NCI-H2081 treated with DMSO at 0.1 percent for 48 hours (cell line): Measurements from ENCODE around the gene UTS2.

ENCODE experiments used
- DNase-seq: peaks from one replicate; lab custom pipeline; 2025; lab: John Stamatoyannopoulos, UW

Gene UTS2

DNA sequence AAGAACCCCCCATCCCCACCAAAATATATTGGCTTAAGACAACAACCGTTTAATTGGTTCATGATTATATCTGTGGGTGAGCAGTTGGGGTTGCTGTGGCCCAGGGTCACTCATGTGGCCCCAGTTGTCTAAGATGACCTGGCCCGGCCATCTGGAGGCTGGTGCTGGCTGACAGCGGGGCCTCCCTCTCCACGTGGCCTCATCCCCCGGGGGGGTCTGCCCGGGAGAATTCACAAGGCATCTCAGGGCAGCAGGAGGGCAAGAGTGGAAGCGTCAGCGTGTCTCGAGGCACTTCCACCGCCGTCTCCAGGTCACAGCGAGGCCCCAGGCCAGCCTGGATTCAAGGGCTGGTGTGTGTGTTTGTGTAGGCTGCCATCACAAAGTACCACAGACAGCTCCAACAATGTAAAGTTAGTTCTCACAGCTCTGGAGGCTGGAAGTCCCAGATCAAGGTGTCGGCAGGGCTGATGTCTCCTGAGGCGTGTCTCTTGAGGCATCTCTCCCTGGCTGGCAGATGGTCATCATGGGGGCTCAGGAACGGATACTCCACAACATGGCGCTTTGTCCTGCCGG, 11.0 kb upstream of the UTS2 start:
- DNase-seq = no peak

DNA sequence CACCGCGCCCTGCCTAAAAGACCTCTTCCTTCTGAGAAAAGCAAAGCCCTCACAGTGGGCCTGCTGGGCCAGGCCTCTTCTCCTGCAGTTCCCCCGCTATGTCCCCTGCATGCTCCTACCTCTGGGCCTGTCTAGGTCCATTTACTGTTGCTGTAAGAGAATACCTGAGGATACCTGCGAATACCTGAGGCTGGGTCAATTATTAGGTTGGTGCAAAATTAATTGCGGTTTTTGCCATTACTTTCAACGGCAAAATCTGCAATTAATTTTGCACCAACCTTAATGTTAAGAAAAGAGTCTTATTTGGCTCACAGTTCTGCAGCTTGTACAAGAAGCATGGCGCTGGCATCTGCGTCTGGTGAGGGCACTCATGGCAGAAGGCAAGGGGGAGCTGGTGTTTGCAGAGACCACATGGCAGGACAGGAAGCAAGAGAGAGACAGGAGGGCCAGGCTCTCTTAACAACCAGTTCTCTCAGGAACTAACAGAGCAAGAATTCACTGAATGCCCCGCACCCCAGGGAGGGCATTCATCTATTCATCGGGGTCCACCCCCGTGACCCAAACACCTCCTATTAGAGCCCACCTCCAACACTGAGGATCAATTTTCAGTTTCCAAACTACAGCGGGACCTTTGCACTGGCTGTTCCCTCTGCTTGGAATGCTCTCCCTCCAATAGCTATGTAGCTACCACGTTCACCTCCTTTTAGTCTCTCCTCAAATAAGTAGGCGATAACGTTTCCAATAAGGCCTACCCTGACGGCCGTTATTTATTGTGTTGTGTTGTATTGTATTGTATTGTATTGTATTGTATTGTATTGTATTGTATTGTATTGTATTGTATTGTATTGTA, 9.6 kb upstream of the UTS2 start:
- no peak for DNase-seq

DNA sequence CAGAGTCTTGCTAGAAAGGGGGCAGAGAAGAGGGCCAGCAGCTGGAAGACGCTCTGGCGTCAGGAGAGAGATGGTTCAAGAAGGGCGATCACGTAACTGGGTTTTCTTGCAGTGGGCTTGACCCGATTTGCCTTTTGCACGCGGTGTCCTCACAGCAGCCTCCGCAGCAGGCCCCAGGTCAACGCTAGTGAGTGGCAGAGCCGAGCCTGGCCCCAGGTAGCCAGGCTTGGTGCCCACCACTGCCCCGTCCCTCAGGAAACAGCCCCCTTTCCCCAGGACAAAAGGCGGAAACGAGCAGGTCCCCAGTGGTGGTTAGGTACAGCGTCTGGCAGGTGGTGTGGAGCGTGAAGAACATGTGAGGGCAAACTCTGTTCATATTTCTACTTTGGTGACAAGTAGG, 8.6 kb upstream of the UTS2 start:
- no peak for DNase-seq

DNA sequence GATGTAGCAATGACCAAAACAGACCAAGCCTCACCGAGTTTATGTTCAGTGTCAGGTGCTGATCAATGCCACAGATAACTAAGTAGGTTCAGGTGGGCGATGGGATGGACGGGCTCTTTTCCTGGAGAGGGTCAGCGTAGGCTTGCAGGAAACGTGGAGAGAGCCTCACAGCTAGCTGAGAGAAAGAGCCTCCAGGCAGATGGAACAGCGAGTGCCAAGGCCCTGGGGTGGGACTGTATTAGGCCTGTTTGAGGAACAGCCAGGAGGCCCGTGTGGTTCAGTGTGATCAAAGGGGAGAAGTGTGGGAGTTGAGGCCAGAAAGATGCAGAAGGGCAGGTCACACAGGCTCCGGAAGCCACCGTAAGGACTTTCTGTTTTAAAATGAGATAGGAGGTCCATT, 7.3 kb upstream of the UTS2 start:
- DNase-seq = no peak

DNA sequence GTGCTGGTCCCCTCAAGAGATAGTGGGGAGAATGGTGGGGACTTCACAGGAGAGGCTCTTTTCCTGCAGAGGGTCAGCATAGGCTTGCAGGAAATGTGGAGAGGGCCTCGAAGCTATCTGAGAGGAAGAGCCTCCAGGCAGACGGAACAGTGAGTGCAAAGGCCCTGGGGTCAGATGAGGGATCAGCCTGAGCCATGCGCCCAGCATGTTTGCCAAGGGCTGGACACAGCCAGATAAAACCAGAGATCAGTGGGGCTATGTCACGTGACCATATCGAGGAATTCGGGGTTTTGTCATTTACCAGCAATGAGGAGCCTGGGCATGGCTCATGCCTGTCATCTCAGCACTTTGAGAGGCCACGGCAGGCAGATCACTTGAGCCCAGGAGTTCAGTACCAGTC, 6.5 kb upstream of the UTS2 start:
- no peak for DNase-seq

DNA sequence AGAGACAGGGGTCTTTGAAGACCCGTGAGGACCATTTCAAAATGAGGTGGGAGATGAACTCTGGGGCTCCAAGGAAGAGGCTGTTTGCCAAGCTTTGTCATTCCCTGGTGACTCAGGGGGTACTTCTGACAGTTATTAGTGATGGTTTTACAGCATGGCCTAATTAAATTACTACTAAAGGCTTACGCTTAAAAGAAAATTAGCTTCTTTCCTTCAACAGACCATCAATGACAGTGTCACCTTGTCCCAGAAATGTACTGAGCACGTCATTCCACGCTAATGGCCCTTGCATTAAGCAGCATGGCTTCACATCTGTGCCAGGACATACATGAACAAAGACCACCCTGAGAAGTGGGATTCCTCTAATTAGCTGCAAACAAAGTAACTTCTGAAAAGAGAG, 5.1 kb upstream of the UTS2 start:
- no peak for DNase-seq

DNA sequence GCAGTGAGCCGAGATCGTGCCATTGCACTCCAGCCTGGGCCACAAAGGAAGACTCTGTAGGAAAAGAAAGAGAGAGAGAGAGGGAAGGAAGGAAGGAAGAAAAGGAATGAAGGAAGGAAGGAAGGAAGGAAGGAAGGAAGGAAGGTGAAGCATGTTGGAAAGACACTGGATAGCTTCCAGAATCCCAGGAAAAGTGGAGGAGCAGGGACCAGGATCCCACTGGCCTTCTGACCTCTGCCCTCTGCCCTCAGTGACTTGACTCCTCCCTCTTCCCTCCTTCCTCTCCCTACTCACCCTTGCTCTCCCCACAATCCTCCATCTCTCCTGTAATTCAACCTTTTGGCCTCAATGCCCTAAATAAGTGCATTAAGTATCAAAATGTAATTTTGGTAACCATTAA, 4.1 kb upstream of the UTS2 start:
- DNase-seq = no peak

DNA sequence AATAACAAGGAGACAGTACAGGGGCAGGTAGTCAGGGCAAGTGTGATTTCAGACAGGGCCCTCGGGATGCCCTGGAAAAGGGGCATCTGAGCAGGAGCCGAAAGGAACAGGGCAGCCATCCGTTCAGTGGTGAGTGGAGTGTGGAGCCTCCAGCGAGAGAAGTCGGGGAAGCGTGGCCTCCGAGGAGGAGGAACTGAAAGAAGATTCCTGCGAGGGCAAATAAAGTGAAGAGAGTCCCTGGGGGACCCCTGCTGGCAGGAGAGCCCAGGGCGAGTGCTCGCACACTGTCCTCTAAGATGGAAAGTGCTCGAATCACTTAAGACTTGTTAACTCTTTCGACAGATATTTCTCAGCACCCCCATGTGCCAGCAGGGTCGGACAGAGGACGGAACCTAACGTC, 3.5 kb upstream of the UTS2 start:
- DNase-seq = no peak

DNA sequence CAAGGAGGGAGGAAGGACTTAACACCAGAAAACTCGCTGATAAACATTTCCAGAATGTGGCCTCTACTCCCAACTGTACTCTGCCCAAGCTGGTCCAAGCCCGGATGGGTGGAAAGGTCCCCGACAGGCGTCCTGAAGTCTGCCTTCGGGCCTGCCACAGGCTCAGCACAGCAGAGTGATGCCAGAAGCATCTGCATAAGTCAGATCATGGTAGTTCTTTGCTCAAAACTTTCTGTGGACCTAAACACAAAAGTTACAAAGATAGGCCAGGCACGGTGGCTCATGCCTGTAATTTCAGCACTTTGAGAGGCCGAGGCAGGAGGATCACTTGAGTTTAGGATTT, 790 bp upstream of the UTS2 start:
- no peak for DNase-seq

DNA sequence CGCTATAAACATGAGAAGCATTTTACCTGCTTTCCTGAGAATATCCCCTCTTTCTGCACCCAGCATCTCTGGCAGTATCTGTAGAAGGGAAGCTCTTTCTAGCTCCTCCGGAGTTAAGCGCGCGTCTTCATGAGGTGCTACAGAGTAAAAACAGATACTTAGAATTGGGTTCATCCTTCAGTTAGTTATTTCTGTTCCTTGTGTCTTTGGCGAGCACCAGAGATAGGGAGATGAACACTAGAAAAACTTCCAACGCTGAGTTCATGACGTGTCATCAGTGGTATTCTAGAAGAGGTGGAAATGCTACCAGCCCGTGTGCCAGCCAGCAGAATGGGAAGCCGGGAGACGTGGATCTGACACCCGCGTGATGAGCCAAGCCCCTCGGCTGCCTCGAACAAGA, 2.1 kb downstream of the UTS2 start:
- DNase-seq = no peak

DNA sequence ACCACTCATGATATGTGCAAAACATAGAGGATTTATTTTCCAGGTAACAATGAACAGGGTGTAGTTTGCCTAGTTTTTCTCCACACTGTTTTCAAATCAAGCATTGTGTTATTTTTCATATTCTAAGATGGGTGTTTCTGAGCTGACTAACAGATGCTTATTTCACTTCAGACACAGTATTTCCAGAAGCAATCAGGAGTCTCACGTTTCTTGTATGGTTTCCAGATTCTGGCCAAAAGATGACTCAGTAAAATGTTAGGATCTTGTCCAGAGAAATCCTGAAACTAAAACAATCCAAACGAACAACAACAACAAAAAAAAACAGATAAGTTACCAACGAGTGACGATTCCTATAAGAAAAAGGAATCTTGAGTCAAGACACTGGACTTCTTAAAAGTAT, 5.3 kb downstream of the UTS2 start:
- DNase-seq = no peak

DNA sequence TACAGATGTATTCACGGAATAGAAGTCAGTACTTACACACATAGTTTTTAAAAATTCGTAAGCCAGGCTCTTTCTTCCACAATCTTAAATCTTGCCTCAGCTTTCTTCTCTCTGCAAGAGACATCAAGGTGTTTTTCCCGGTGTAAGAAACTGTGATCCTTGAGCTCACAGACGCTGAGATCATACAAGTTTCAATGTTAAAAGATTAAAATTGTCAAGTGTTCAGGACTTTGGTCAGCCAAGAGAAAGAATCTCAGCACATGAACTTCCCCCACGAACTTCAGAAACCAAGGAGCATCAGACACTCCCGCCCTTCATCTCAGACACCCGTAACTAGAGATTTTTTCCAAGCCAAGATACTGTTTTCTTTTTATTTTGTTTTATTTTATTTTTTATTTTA, 6.2 kb downstream of the UTS2 start:
- DNase-seq = no peak

DNA sequence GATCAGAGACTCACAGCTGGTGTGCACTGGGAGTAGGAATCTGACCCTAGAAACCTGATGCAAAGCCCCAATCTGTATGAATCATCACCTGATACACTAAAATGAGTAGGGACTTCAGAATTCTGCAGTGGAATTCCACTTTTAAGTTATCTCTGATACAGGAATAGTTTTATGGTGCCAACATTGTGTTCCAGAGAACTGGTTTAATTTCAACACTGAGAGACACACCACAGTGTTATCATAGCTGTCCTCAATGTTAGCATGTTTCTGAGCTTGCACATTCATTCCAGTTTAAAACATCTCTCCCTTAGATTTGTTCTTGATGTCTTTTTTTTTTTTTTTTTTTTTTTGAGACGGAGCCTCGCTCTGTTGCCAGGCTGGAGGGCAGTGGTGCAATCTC, 7.1 kb downstream of the UTS2 start:
- no peak for DNase-seq

DNA sequence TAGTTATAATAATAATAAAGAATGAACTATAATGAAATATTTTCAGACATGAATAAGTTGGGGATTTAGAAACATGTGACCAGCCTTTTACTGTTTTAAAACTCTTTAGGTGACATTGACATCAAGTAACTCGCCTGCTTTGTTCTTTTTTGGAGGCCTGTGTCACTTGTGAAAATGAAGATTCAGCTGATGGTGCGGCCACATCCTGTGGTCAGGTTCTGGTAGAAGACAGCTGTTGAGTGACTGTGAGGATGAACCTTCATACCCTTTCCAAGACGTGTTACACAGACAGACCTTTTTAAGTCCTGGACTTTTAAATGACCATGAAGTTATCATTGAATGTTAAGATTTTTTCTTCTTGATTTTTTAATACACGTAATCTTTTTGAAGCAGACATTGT, 10.3 kb downstream of the UTS2 start:
- no peak for DNase-seq

DNA sequence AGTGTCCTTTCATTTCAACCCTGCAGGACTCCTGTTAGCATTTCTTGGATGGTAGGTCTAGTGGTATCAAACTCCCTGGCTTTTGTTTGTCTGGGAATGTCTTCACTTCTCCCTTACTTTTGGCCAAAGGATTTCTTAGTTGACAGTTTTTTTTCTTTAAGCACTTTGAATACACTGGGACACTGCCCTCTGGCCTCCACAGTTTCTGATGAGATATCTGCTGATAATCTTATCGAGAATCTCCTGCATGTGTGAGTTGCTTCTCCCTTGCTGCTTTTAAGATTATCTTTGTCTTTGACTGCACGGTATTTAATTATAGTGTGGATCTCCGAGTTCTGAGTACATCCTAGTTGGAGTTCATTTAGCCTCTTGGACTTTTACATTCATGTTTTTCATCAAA, 13.3 kb downstream of the UTS2 start:
- DNase-seq = no peak

DNA sequence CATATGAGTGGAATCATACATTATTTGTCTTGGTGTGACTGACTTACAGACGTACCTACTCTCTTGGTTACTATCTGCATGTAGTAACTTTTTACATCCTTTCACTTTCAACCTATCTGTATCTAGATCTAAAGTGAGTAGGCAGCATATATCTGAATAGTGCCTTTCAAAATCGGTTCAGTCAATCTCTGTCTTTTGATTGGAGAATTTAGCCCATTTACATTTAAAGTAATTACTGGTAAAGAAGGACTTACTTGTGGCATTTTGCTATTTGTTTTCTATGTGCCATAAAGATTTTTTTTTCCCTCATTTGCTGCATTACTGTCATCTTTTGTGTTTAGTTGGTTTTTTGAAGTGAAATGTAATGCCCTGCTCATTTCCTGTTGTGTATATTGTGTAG, 14.2 kb downstream of the UTS2 start:
- no peak for DNase-seq

DNA sequence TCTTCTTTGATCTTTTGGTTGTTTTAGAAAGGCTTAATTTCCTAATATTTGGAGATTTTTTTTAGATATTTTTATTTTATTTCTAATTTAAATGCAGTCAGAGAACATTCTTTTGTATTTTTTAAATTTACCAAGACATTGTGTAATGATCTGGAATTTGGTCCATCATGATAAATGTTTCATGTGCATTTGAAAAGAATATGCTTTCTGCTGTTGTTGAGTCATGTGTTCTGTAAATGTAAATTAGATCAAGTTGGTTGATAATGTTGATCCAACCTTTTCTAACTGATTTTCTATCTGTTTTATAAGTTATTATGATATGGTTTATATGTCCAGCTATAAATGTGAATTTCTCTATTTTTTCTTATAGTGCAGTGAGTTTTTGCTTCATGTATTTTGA, 19.8 kb downstream of the UTS2 start:
- DNase-seq = no peak

DNA sequence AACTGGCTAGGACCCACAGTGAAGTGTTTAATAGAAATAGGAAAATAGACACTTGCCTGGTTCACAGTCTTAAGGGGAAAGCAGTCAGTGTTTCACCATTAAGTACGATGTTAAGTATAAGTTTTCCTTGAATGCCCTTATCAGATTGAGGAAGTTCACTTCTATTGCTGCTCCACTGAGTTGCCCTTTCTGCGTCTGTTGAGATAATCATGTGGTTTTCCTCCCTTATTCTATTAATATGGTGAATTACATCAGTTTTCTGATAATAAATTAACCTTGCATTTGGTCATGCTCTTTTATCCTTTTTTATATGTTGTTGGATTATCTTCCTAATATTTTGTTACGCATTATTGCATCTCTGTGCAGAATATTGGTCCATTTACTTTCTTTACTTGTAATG, 21.4 kb downstream of the UTS2 start:
- DNase-seq = no peak

DNA sequence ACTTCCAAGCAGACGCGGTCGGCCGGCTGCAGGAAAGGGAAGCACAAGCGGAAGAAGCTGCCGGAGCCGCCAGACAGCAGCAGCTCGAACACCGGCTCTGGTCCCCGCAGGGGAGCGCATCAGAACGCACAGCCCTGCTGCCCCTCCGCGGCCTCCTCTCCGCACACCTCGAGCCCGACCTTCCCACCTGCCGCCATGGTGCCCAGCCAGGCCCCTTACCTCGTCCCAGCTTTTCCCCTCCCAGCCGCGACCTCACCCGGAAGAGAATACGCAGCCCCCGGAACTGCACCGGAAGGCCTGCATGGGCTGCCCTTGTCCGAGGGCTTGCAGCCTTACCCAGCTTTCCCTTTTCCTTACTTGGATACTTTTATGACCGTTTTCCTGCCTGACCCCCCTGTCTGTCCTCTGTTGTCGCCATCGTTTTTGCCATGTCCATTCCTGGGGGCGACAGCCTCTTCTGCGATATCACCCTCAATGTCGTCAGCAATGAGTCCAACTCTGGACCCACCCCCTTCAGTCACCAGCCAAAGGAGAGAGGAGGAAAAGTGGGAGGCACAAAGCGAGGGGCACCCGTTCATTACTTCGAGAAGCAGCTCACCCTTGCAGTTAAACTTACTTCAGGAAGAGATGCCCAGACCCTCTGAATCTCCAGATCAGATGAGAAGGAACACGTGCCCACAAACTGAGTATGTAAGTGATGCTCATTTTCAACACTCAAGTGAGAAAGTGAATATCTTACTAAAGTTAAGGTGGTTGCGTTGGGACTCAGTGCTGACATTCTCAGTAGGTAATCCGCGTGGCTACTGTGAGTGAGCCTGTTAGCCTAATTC, 25.5 kb downstream of the UTS2 start:
- DNase-seq = no peak

DNA sequence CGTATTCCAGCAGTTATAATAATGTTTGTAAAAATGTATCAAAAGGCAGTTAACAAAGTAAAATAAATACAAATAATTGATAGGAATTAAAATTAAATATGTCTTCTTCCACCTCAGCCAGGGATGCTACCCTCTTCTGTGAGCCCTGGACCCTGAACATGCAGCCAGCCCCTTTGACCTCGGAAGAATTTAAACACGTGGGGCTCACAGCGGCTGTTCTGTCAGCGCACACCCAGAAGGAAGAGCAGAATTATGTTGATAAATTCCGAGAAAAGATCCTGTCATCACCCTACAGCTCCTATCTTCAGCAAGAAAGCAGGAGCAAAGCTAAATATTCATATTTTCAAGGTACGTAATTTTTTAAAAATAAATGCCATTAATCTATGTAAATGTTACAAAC, 26.5 kb downstream of the UTS2 start:
- no peak for DNase-seq

DNA sequence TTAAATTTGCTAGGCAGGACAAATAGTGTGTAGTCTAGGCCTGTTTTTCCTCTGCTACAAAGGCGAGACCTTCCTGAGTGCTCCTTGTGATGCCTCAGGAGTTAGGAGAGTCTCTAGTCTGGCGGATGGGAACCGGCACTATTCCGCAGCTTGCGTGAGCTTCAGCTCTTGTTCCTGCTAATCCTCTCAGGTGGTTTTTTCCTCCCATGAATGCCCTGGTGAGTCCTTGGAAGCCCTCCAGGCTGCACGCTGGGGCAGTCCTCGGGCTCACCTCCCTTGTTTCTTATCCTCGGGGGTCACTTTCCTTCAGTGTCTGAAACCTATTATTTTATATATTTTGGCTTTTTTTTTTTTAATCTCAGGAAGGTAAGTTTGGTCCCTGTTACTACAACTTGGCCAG, 28.2 kb downstream of the UTS2 start:
- DNase-seq = no peak

DNA sequence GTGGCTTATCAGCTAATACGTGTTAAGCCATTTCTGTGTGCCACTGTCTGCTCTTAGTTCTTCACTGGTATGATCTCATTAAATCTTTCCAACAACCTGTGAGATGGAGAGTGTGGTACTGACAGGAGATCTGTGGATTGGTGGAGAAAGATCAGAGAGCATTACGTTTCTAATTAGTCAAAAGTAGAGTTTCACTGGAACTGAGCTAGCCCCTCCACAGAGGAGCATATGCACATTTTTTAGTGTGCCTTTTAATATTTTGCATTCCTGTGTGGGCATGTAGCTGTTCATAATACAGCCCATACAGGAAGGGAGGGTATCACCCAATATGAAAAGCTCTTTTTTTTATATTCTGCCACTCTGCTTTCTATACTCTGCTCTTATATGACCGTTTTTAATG, 31.6 kb downstream of the UTS2 start:
- DNase-seq = no peak

DNA sequence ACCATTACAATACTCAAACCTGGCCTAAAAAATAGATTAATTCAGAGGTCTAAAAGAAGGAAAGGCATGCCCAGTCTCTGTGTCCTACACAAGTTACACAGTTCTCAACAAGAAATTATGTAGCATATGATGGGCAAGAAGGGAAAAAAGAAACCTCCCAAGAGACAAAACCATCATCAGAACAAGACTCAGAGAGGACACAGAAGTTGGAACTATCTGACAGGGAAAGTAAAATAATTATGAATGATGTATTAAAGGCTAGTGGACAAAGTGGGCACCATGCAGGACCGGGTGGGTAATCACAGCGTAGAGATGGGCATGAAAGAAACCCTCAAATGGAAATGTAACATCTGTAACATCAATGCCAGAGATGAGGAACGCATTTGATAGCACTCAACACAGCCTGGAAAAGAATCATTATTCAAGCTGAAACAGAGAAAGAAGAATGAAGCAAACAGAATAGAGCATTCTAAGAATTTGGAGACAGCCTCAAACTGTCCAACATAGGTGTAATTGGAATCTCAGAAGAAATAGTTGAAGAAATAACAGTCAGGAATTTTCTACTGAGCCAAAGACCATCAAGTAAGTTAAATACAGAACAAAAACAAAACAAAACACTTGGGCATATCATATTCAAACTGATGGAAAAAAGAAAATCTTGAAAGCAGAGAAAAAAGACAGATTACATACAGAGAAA, 39.0 kb downstream of the UTS2 start:
- no peak for DNase-seq
